T-cell (primary cell): Measurements from ENCODE around the gene OR2V2. TPM values are rescaled to one million over a fixed set of nuclear protein-coding genes. Genes with fewer than 3 reads are reported as not detected.

ENCODE experiments used
- ATAC-seq, 4 experiments: fragments of 200-7000 bp in 3 of 4; fragments of 150-1000 bp in 1 of 4; cut with Tn5 transposase; replicated peaks in 1 of 4; 1 replicate in 3 of 4; 2 replicates in 1 of 4; pipeline ENCODE4 v1.10.0; 2021; ENCODE audit warnings: moderate library complexity in 3 of 4, mild to moderate bottlenecking in 2 of 4, moderate number of reproducible peaks in 1 of 4
- CTCF ChIA-PET, 2 donors: fragments of 300-600 bp; sonication (Branson Sonifier 250); formaldehyde crosslinking; loops; one replicate each; lab custom pipeline; 2022; ENCODE audit warnings: antibody characterized with exemption in 2 of 2; lab: Charles Lee
- POLR2A ChIA-PET, 2 donors: fragments of 300-600 bp; sonication (Branson Sonifier 250); formaldehyde crosslinking; loops; one replicate each; lab custom pipeline; 2022; ENCODE audit warnings: antibody characterized with exemption in 2 of 2; lab: Charles Lee
- DNase-seq, 35 experiments: peaks; one replicate each; pipeline versions ENCODE4 v3.0.0 to v3.0.0-alpha.2; 2013 to 2023
- H3K27ac ChIP-seq: one replicate; pipeline ENCODE4 v1.5.1; 2013; ENCODE audit warnings: low read length
- H3K27me3 ChIP-seq, 2 experiments: replicated peaks in 1 of 2; 1 replicate in 1 of 2; 2 replicates in 1 of 2; pipeline versions ENCODE4 v1.6.1 to v1.7.0; 2013; ENCODE audit warnings: low read length in 1 of 2, mixed read lengths in 1 of 2; ENCODE audit not compliant: control insufficient read depth in 2 of 2, insufficient read depth in 2 of 2; ENCODE audit errors: extremely low read depth in 1 of 2
- H3K36me3 ChIP-seq, 2 donors: 1 replicate in 1 of 2; 2 replicates in 1 of 2; pipeline versions ENCODE4 v1.6.1 to v1.7.0; 2013; ENCODE audit warnings: low read length in 1 of 2; ENCODE audit not compliant: control insufficient read depth in 2 of 2, insufficient read depth in 1 of 2; ENCODE audit errors: extremely low read depth in 1 of 2
- H3K4me1 ChIP-seq, 2 experiments: 1 replicate in 1 of 2; 2 replicates in 1 of 2; pipeline versions ENCODE4 v1.6.1 to v1.7.0; 2013; ENCODE audit warnings: low read length in 2 of 2, mixed read lengths in 1 of 2; ENCODE audit not compliant: insufficient read depth in 2 of 2, control insufficient read depth in 1 of 2; ENCODE audit errors: extremely low read depth in 1 of 2
- H3K4me3 ChIP-seq, 2 donors: 1 replicate in 1 of 2; 2 replicates in 1 of 2; pipeline versions ENCODE4 v1.5.1 to v1.7.0; 2013; ENCODE audit warnings: mild to moderate bottlenecking in 2 of 2, low read length in 1 of 2, moderate library complexity in 1 of 2; ENCODE audit not compliant: control insufficient read depth in 1 of 2; ENCODE audit errors: extremely low read depth in 1 of 2
- H3K9me3 ChIP-seq: 2 replicates; pipeline ENCODE4 v1.7.0; 2013
- H3K27ac Mint-ChIP-seq, 2 donors: one replicate each; pipeline ENCODE4 v1.8.0; 2020 to 2021; ENCODE audit warnings: mild to moderate bottlenecking in 2 of 2, mixed read lengths in 2 of 2
- H3K27me3 Mint-ChIP-seq, 2 donors: one replicate each; pipeline ENCODE4 v1.8.0; 2021 to 2022; ENCODE audit warnings: mixed read lengths in 2 of 2
- H3K36me3 Mint-ChIP-seq: one replicate; pipeline ENCODE4 v1.8.0; 2021; ENCODE audit warnings: mixed read lengths
- H3K4me1 Mint-ChIP-seq, 3 donors: one replicate each; pipeline ENCODE4 v1.8.0; 2020 to 2022; ENCODE audit warnings: mixed read lengths in 3 of 3, mild to moderate bottlenecking in 1 of 3
- H3K4me3 Mint-ChIP-seq, 3 donors: one replicate each; pipeline ENCODE4 v1.8.0; 2020 to 2022; ENCODE audit warnings: mild to moderate bottlenecking in 3 of 3, mixed read lengths in 3 of 3, moderate library complexity in 3 of 3
- H3K9me3 Mint-ChIP-seq, 3 donors: one replicate each; pipeline ENCODE4 v1.8.0; 2020 to 2022; ENCODE audit warnings: mixed read lengths in 3 of 3
- WGBS: methylation state at CpG from one replicate; pipeline ENCODE4 v1.1.5; 2013; ENCODE audit warnings: missing lambda C conversion rate; ENCODE audit not compliant: insufficient coverage; 5-methylcytosine and 5-hydroxymethylcytosine counted together
- total RNA-seq, 35 experiments: library from RNA in 6 of 35; stranded (reverse) in 6 of 35; fragments of 120-200 nt in 1 of 35; gene quantifications; one replicate each; pipeline versions ENCODE4 v1.2.1 to v1.2.4 and lab custom pipeline; 2013 to 2026

OR2V2 gene
- total RNA-seq, 5 donors from 2014 or later (not counting 1 experiment from before 2014, with no cell fraction given) = not detected

DNA sequence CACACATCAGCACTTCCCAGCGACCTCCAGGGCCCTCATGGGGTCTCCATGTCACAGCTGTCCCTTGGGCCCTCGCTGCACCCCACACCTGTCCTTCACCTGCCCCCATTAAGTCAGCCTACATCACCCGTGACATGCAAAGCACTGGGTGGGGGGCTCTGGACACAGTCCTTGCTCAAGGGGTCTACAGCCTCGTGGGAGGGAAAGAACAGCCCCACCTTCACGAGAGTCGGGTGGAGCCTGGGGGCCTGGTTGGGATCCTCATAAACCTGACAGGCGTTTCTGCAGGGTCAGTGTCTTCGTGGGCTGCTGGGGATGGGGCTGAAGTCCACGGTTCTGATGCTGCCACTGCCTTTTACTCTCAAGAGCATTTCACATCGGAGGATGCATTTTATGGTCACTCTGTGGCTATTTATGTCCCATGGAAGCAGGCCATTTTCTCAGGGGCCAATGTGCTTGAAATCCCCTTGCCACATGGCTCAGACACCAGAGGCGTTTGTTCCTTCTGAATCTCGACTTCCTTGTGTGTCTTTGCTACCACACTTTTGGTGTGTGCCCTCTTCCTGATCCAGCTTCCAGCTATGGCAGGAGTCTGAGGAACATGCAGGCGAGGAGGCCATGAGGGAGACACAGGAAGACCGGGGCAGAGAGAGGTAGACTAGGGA lies 16.4 kb upstream of the OR2V2 start, which contains the start of gene OR2V1:
OR2V1 (minus strand) TSS at position 338 of the 665 bp plus-strand sequence. CDS start 5,865 bp downstream, outside the sequence.
- ChIA-PET CTCF (no interaction called here), POLR2A (no interaction called here)

DNA sequence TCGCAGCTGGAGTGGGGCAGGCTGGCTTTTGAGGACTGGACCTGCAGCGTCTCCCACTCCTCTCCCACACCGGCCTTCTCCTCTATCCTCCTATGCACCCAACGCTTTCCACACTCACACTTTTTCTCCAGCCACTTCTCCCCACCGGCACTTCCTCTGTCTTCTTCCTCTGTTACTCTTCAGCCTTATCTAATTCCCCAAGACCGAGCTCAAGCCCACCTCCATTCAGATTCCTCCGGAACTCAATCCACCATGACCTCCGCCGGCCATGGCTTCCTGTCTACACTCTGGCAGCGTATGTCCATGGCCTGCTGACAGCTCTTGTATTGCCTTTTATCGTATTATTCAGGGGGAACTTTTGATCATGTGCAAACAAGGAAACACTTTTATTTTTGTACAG lies 15.9 kb upstream of the OR2V2 start:
- ChIA-PET POLR2A (no interaction called here), CTCF (no interaction called here)
- DNase-seq = no peak
- WGBS = 78% methylated on average over 9 of the region's 11 CpGs
- Histone ChIP-seq H3K36me3 (no peaks in the 10 kb centered on the region), H3K27ac (no peak overlapping the region), H3K4me1 (no peaks in the 10 kb centered on the region), H3K4me3 (no peak overlapping the region), H3K9me3 (no peaks in the 10 kb centered on the region), H3K27me3 (peaks cover 3 to 63% of the 10 kb centered on the region in 2 experiments)
- Mint-ChIP-seq H3K4me3 (no peak overlapping the region), H3K27me3 (peaks cover 47 to 67% of the 10 kb centered on the region in 2 donors), H3K36me3 (no peaks in the 10 kb centered on the region), H3K9me3 (no peaks in the 10 kb centered on the region), H3K27ac (no peak overlapping the region), H3K4me1 (no peaks in the 10 kb centered on the region)
- ATAC-seq = no peak

More for the DNA sequence above, 16.4 kb upstream of the OR2V2 start, which contains the start of gene OR2V1:
- Histone ChIP-seq H3K27ac (no peak within 1 kb of the TSS), H3K27me3 (peaks cover 3 to 66% of the 10 kb centered on the region in 2 experiments), H3K9me3 (no peaks in the 10 kb centered on the region), H3K4me3 (no peak within 1 kb of the TSS), H3K36me3 (no peaks in the 10 kb centered on the region), H3K4me1 (no peaks in the 10 kb centered on the region)
- H3K27ac Mint-ChIP-seq = no peak within 1 kb of the TSS
- no peak for DNase-seq
- H3K4me3 Mint-ChIP-seq = no peak within 1 kb of the TSS
- H3K36me3 Mint-ChIP-seq = no peaks in the 10 kb centered on the region
- no peaks in the 10 kb centered on the region for H3K4me1 Mint-ChIP-seq
- no peak for ATAC-seq
- peaks cover 51 to 71% of the 10 kb centered on the region in 2 donors for H3K27me3 Mint-ChIP-seq
- H3K9me3 Mint-ChIP-seq = no peaks in the 10 kb centered on the region
- 63% methylated on average over 12 of the region's 14 CpGs for WGBS

DNA sequence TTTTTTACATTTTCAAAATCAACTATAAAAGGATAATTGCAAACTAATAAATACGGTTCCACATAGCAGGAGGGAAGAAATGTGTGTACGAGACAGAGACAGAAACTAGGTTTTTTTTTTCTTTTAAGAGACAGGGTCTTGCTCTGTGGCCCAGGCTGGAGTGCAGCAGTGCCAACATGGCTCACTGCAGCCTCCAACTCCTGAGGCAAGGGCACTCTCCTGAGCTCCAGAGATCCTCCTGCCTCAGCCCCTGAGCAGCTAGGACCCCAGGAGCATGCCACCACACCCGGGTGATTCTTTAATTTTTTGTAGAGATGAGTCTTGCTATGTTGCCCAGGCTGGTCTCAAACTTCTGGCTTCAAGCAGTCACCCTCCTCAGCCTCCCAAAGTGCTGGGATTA lies 14.3 kb upstream of the OR2V2 start:
- H3K27me3 Mint-ChIP-seq = peaks cover 38 to 55% of the 10 kb centered on the region in 2 donors

DNA sequence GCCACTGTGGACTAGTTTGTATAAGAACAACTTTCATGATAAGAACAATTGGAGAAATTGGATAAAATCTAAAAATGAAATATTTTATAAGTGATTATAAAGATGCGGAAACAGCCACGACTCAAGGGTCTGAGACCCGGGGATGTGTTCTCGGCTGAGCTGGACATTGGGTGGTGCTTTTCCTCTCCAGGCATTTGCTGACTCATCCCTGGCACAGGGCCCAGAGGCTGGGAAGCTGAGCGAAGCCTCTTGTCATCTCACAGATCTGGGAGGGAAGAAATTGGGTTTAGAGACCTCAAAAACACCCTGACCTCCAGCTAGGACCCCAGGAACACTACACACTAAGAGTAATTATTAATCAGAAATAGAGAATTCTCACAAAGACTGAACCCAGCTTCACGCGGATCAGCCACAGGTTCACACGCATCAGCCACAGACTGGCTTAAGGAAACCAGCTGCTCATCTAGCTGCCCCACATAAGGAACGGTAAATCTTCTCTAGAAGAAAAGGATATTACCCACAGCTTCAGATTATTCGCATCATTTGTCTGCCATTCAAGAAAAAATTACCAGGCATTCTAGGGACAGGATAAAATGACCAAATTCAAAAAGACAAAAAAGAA lies 13.7 kb upstream of the OR2V2 start:
- H3K9me3 ChIP-seq = no peaks in the 10 kb centered on the region
- no peaks in the 10 kb centered on the region for H3K36me3 ChIP-seq
- H3K27me3 ChIP-seq = peaks cover 0 to 48% of the 10 kb centered on the region in 2 experiments
- H3K27ac Mint-ChIP-seq = no peak overlapping the region
- H3K27ac ChIP-seq = no peak overlapping the region
- no peaks in the 10 kb centered on the region for H3K4me1 ChIP-seq
- DNase-seq = no peak
- H3K9me3 Mint-ChIP-seq = peaks cover 3 to 19% (median 10%) of the 10 kb centered on the region in 3 donors
- CTCF ChIA-PET = interaction anchor here in 1 of 2 donors (0.7 kb wide), 1 partner anchor 117 kb away, joined by 3 read pairs; no protein-coding TSS in a partner anchor
- no peaks in the 10 kb centered on the region for H3K4me1 Mint-ChIP-seq
- H3K27me3 Mint-ChIP-seq = peaks cover 32 to 49% of the 10 kb centered on the region in 2 donors
- no peak overlapping the region for H3K4me3 ChIP-seq
- POLR2A ChIA-PET = no interaction called here
- H3K4me3 Mint-ChIP-seq = no peak overlapping the region
- H3K36me3 Mint-ChIP-seq = no peaks in the 10 kb centered on the region
- WGBS = 63% methylated on average over 9 of the region's 10 CpGs
- ATAC-seq = no peak

More for the DNA sequence above, 14.3 kb upstream of the OR2V2 start:
- Histone ChIP-seq H3K27me3 (peaks cover 3 to 54% of the 10 kb centered on the region in 2 experiments), H3K36me3 (no peaks in the 10 kb centered on the region), H3K27ac (no peak overlapping the region), H3K4me3 (no peak overlapping the region), H3K9me3 (no peaks in the 10 kb centered on the region), H3K4me1 (no peaks in the 10 kb centered on the region)
- H3K9me3 Mint-ChIP-seq = peaks cover 0 to 13% (median 7%) of the 10 kb centered on the region in 3 donors
- WGBS = no CpG with 5 or more reads among the region's 3 CpGs
- no peaks in the 10 kb centered on the region for H3K36me3 Mint-ChIP-seq
- POLR2A ChIA-PET = no interaction called here
- CTCF ChIA-PET = no interaction called here
- DNase-seq (no peak), ATAC-seq (no peak)
- no peak overlapping the region for H3K4me3 Mint-ChIP-seq
- H3K4me1 Mint-ChIP-seq = no peaks in the 10 kb centered on the region
- no peak overlapping the region for H3K27ac Mint-ChIP-seq

DNA sequence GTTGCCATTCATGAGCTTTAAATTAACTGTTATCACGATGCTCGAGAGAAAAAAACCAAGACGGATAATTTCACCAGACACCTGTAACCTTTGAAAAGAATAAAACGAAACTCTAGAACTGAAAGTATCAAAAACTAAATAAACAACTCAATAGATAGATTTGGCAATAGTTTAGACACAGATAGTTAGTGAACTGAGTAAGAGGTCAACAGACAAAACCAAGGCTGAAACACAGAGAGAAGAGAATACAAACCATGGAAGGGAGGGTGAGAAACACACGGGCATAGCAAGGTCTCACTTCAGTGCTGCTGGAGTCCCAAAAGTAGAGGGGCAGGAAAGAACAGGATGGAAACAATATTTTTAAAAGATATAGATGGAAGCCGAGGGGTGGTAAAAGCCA lies 13.1 kb upstream of the OR2V2 start:
- POLR2A ChIA-PET = no interaction called here
- Histone ChIP-seq H3K4me1 (no peaks in the 10 kb centered on the region), H3K36me3 (no peaks in the 10 kb centered on the region), H3K27me3 (peaks cover 0 to 43% of the 10 kb centered on the region in 2 experiments), H3K27ac (no peak overlapping the region), H3K4me3 (no peak overlapping the region), H3K9me3 (no peaks in the 10 kb centered on the region)
- peaks cover 29 to 43% of the 10 kb centered on the region in 2 donors for H3K27me3 Mint-ChIP-seq
- no peak for DNase-seq
- 79% methylated on average over 2 of the region's 6 CpGs for WGBS
- no peak for ATAC-seq
- CTCF ChIA-PET = interaction anchor here in 1 of 2 donors (0.7 kb wide), 1 partner anchor 117 kb away, joined by 3 read pairs; no protein-coding TSS in a partner anchor
- H3K27ac Mint-ChIP-seq = no peak overlapping the region
- no peak overlapping the region for H3K4me3 Mint-ChIP-seq
- H3K4me1 Mint-ChIP-seq = no peaks in the 10 kb centered on the region
- peaks cover 3 to 24% (median 11%) of the 10 kb centered on the region in 3 donors for H3K9me3 Mint-ChIP-seq
- no peaks in the 10 kb centered on the region for H3K36me3 Mint-ChIP-seq

DNA sequence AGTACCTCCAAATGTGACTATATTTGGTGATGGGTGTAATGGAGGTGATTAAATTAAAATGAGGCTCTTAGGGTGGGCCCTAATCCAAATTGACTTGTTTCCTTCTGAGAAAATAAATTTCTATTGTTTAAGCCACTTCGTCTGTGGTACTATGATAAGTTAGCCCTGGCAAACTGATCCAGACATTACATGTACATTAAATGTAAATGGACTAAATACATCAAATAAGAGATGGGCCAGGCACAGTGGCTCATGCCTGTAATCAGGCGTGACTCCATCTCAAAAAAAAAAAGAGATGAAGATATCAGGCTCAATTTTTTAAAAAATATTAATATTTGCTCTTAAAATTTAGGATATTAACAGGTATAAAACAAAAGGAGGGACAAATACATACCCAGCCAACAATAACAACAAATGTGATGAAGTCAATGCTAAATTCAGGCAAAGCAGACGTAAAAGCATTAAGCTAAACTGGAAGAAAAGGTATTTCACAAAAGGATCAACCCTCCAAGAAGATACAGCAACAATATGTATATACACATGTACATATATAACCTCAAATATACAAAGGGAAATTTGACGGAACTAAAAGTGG lies 10.9 kb upstream of the OR2V2 start:
- Mint-ChIP-seq H3K27me3 (peaks cover 28 to 38% of the 10 kb centered on the region in 2 donors), H3K27ac (no peak overlapping the region), H3K4me1 (no peaks in the 10 kb centered on the region), H3K9me3 (peaks cover 9 to 39% (median 15%) of the 10 kb centered on the region in 3 donors), H3K36me3 (no peaks in the 10 kb centered on the region), H3K4me3 (no peak overlapping the region)
- DNase-seq (no peak), ATAC-seq (no peak)
- ChIA-PET CTCF (no interaction called here), POLR2A (no interaction called here)
- no peak overlapping the region for H3K4me3 ChIP-seq
- no peaks in the 10 kb centered on the region for H3K4me1 ChIP-seq
- H3K27me3 ChIP-seq = peaks cover 0 to 27% of the 10 kb centered on the region in 2 experiments
- no CpG with 5 or more reads among the region's 4 CpGs for WGBS
- H3K36me3 ChIP-seq = no peaks in the 10 kb centered on the region
- H3K9me3 ChIP-seq = no peaks in the 10 kb centered on the region
- H3K27ac ChIP-seq = no peak overlapping the region
